ENCODE measurements around the gene REXO1. TPM values are rescaled to one million over a fixed set of nuclear protein-coding genes. Genes with fewer than 3 reads are reported as not detected.

The REXO1 gene
- total and polyA plus RNA-seq, 2 of the 8 experiments (the other 6 are each of a cell fraction or from before 2014, with no cell fraction given), result 42.4 to 44.3 TPM

DNA sequence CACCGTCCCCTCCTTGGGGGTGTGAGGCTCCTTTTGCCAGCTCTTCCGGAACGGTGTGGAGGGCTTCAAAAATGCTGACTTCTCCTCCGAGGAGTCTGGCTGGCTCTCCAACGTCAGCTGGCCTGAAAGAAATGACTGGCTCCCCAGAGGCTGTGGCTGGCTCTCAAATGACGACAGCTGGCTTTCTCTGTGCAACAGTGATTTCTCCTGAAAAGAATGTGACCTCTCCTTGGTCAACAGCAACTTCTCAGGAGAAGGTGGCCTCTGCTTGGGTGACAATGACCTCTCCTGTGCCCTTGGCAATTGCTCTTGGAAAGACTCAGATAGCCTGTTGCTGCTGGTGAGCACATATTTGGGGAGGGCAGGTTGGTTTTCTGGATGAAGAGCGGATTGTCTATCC is 65.8 kb downstream of the REXO1 start (continued):
- TF ChIP-seq BRCA1 (IDR thresholded peaks at IDR 0.05; ENCODE audit: low read depth, low read length) (no peak), ZNF274 (IDR thresholded peaks at IDR 0.05; ENCODE audit: borderline replicate concordance, extremely low read depth, low read length) (no peak), SRF (IDR thresholded peaks at IDR 0.05; ENCODE audit: low read depth, low read length) (no peak), BACH1 (IDR thresholded peaks at IDR 0.05; ENCODE audit: low read length) (no peak), CTCF (IDR thresholded peaks at IDR 0.05; ENCODE audit: control extremely low read depth in 1 of 3, insufficient read depth in 1 of 3, low read depth in 1 of 3, low read length in 3 of 3) (no peak), TAF1 (IDR thresholded peaks at IDR 0.05; ENCODE audit: low read depth, low read length) (no peak), GTF2F1 (IDR thresholded peaks at IDR 0.05; ENCODE audit: borderline replicate concordance, low read depth, low read length) (no peak)

Data from H1 (cell line).